ENCODE data around the gene ESR2. TPM values are rescaled to one million over a fixed set of nuclear protein-coding genes. Genes with fewer than 3 reads are reported as not detected.
"Not testable (repeated sequence)": the region's sequence is repeated elsewhere in the genome, so short reads cannot be mapped to it uniquely, and the experiment has no call there.

Gene ESR2
- total RNA-seq, 1 donor from 2014 or later = 1.5 TPM

DNA sequence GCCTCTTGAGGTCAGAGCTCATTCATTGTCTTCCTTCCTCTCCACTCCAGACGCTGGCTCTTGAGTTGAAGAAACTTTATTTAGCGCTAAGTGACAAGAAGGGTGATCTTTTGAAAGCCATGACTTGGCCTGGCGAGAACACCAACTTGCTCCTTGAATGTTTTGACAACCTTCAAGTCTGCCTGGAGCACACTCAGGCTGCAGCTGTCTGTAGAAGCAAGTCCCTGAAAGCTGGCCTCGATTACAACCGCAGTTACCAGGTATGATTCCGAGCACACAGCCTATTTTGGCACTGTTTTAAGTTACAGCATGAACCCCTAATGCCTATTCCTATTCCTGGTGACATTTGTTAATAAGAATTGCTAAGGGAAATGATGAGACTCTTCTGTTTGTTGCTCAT, 167.6 kb downstream of the ESR2 start:
- DNase-seq = no peak

DNA sequence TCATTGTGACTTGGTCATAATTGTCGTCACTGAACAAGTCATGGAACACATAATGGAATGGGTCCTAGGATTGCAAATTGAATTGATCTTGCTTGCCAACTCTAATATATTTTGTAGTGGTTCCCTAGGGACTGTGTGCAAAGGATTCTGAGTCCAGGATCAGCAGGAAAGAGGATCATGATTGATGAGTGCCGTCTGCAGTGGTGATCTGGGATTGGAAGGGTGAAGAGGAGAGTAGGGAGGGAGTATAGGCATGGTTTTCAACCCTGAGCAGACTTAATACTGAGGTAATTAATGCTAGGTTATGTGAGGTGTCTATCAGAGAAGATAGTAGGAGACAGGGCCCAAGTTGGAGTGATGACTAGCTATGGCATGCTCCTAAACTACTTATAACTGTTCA, 168.9 kb downstream of the ESR2 start:
- DNase-seq = no peak

DNA sequence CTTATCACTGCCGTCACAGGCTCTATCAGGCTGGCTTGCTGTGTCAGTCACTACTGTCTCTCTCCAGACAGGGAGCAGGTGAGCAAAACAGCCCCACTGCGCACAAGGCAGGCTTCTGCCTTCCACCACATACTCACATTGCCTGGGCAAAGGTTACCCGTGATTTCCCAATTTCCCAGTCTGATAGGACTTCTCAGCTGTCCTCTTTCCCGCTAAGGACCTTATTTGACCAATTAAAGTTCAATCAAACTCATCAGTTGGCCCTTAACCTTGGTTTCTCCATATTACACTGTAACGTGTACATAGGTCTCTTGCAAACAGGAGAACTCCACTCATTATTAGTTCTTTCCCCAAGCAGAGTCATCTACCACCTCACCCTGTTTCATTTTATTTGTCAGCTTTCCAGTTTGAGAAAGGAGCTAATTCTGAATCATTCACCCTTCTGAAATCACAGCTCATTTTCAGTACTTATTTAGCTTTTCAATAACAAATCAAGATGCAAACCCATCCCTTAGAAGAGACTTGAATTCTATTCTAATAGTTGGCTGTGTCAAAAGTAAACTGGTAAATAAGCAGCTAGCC, 170.8 kb downstream of the ESR2 start:
- DNase-seq = no peak

DNA sequence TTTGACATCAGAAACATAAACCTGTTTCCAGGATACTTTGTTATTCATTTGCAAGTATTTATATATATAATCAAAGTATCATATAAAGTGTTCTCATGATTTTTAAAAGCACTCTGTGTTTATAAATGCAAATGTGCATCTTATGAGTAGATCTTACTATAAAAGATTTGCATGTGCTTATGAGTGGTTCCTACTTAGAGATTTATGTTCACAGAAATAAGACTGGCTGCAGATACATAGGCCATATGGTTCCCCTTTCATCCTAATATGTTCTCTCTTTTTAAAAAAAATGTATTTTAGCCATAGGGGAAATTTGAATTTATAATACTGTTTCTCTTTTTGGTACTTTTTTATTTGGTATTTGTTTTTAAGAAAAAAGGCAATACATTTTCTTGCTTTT, 174.2 kb downstream of the ESR2 start:
- DNase-seq = no peak

DNA sequence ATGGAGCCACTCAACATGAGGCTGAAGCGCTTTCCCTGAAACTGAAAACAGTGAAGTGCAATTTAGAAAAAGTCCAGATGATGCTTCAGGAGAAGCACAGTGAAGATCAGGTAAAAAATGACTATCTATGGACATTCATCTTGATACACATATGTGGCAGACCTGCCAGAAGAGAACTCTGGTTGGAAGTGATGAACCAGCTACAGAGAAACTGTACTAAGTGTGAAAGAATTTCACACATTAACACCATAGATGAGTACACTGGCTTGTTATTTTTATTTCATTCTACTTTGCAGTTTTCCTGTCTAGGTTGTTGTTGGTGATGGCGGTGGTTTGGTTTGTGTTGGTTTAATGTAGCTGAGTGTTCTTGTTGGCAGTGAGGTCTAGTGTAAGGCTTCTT, 174.7 kb downstream of the ESR2 start:
- DNase-seq = no peak

DNA sequence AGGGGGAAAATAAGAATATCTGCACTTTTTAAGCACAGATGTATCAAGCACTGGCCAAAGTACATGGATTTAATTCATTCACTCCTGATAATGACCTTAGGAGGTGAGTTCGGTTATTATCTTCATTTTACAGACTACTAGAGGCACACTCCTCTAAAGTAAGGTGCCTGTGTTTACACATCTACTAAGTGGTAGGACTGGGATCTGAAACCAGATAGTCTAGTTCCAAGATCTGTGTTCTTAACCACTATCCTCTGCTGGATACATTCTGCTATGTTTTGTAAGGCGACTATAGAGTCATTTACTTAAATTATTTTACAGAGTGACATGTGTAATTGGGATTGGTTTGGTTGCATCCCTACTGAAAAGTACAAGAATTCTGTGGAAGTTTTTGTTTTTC, 175.3 kb downstream of the ESR2 start:
- DNase-seq = no peak

DNA sequence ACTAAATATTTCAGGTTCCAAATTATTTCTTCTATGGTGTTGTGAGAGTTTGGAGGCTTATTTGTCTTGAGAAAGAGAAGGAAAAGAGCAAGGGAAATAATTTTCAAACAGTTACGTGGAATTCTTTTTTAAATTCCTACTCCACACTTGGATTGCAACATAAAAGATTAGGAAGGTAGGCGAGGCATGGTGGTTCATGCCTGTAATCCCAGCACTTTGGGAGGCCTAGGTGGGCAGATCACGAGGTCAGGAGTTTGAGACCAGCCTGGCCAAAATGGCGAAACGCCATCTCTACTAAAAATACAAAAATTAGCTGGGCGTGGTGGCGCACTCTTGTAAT, 175.8 kb downstream of the ESR2 start:
- DNase-seq = not testable (repeated sequence)

DNA sequence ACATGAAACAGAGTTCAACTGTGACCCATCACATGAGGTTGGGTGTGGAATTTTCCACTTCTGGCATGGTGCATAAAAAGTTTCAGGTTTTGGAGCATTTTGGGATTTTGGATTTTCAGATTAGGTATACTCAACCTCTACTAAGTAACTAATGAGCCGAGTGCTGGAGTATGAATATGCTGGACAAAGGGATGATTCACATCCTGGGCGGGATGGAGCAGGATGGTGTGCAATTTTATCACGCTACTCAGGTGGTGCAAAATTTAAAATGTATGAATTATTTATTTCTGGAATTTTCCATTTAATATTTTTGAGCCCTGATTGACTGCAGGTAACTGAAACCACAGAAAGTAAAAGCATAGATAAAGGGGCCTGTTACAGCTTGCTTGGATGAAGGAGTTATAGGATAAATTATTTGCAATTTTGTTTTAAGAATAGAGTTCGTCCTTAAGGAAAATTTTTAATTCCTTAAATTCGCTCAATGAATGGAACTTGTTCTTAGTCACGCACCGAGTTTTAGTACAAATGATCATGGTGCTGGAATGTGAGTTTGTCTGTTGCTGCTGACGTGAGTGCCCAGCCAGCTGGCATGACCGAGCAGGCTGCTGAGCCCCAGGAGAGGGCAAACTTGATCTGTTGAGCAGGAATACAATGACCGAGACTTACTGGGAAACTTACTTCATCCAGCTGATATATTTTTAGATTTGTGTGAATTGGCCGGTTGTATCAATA, 176.3 kb downstream of the ESR2 start:
- DNase-seq = no peak

DNA sequence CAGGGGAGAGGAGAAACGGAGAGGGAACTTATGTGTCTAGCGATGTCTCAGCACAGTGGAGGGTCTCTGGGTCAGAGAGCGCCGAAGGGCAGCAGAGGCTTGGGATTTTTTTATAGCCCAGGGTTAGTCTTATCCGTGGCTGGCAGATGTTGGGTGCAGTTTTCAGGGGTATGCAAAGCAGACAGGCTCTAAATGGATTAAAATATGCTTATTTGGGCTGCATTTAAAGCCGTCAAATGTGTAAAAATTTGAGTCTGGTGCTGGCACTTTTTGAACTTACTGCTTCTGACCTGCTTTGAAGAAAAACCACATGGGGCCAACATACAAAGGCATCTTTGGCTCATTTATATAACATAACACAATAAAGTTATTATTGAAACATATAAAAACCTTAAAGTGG, 178.8 kb downstream of the ESR2 start:
- no peak for DNase-seq

DNA sequence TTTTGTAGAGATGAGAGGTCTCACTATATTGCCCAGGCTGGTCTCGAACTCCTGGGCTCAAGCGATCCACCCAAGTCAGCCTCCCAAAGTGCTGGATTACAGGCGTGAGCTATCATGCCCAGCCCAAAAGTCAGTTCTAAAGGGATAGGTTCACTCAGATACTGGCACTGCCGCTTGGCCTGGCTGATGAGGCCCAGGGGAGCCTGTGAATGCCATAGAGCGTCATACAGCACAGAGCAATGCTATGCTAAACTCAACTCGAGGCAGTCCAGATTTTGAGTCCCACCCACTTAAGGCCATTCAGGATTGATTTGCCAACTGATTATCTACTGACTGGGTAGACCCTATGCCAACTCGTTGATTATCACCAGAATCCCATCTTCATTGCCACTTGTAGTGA, 179.4 kb downstream of the ESR2 start:
- no peak for DNase-seq

DNA sequence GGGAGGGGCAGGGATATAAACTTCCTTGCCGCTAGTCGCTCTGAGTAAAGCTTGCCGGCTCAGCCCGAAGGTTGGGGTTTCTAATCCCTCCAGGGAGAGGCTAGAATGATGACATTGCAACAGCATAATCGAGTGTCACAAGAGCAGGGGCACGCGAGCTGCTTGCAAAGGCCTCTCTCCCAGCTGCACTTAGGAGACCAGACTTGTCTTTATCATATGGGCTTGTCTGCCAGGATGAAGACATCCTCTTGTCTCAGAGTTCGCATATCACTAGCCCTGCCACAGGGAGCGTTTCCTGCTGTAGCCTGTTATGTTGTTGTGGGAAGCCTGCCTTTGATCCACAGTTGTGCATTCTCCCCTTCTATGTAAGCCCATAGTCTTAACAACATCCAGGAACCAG, 180.0 kb downstream of the ESR2 start:
- no peak for DNase-seq

DNA sequence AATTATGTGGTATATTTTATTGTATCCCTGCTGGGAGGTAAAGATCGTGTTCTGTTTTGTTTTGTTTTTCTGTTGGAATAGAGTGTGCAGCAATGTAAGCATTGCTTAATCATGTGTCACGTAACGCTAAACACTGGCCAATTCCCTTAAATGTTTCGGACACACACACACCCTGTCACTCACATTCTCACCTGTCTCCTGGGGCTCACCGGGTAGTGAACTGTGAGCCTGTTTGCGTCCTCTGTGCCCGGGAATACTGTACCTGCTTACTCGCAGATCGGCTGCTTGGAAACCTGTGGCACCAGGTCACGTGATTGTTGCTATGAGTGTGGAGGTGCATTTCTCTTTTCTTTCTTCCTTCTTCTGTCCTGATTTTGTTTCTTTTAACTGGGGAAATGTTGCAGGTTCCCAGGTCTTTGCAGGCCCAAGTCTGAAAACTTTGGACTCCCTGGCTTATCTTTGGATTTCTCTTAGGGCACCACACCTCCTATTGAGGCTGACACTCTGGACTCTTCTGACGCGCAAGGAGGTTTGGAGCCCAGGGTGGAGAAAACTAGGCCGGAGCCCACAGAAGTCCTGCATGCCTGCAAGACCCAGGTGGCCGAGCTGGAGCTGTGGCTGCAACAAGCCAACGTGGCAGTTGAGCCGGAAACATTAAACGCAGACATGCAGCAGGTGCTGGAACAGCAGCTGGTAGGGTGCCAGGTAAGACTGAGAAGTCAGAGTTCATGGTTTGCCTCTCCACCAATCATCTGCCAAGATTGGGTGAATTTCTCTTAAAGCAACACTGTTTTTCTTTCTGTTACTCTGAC, 181.1 kb downstream of the ESR2 start:
- no peak for DNase-seq

DNA sequence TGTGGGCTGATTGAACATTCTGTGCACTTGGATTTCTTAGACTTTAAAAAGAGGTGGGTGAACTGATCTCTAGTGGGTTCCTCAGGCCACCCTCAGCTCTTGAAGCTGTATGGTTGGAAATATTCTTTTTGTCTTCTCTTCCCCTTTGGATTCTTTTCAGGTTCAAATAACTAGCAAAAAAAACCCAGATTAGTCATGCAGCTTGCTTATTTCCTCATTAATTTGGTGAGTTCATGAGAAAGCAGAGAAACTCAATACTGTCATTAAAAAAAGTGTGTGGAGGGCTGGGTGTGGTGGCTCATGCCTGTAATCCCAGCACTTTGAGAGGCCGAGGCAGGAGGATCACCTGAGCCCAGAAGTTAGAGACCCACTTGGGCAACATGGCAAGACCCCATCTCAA, 183.4 kb downstream of the ESR2 start:
- no peak for DNase-seq

DNA sequence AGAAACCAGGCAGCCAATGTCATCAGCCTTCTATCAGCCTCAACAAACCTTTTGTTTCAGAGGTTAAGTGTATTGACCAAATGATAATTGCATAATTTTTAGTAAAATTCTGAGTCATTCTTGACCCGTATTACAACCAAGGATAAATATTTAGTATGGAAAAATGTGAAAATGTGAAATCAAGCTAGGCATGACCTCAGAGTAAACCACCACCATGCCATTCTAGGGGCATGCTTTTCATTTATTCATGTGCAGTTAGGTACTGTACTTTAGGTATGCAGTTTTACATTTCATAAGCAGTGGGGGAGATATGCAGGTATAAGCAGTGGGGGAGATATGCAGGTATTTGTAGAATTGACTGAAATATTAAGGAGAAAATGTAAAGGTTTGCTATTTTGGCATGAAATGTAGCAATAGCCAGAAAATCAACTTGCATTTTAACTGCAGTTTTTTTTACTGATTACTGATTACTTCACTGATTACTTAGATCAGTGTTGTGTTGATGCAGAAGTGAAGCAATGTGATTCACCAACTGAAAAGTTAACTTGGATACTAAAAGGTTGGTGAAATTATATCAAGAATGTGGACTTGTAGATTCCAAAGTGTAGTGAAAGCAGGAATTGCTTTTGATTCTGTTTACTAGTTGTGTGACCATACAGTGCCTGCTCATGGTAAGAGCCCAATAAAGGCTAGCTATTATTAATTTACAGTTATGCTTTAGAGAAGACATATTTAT, 184.2 kb downstream of the ESR2 start:
- DNase-seq = no peak

DNA sequence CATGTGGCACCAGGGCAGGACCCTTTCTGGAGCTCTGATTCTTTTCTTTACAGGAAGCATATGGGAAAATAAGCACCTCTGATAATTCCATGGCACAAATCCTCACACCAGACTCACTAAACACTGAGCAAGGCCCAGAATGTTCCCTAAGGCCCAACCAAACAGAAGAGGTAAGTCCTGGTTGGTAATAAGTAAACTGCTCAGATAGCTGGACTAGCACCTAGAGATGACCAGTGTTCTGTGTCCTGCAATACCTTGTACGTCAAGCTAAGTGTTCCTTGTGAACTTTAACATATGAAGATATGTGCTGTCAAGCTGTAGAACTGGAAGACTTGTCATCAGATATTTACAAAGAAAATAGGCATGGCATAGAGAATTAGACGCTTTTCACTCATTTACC, 186.7 kb downstream of the ESR2 start:
- no peak for DNase-seq

DNA sequence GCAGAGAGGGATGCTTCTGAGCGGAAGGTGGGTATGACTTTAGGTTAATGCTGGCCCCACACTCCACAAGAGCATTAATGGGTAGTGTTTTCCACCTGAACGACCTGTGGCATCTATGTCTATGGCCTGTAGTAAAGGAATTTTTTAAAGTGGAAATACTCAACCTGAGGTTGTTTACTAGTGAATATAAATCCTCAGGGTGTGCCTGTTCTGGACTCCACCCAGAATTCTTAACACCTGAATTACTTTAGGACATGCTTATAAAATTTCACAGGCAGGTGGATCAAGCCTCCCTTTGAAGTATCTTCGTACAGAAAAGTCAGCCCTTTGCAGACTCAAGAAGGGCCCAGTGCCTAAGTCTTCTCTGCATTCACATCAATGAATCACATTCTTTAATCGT, 196.1 kb downstream of the ESR2 start:
- no peak for DNase-seq

DNA sequence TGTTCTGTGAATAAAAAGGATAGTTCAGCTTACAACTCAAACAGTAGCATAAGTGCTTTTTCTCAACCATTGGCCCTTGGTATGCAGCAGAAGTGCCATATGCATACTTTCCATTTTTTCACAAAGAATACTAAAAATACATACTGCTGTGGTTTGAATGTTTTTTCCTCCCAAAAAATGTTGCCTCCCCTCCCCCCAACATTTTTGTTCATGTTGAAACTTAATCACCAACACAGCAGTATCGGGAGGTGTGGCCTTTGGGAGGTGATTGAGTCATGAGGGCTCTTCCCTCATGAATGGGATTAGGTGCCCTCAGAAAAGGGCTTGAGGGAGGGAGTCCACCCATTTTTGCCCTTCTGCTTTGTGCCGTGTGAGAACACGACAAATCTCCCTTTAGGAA, 198.6 kb downstream of the ESR2 start:
- no peak for DNase-seq

DNA sequence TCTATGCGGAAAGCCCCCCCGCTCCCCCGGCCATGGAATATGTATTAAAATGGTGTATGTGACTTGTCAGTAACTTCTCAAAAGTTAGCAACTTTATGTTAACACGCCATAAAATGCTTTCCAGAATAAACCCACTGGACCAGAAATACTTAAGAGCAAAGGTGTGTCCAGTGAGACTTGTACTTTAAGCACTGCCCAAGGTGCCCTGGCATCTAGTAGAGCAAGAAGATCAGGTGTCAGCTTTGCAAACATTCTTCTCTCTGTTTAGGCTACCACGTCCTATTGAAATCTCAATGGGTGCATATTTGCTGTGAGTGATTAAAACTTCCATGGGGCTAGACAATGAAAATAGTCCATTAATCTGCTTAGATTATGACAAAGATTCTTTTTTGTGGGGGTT, 201.2 kb downstream of the ESR2 start:
- no peak for DNase-seq

DNA sequence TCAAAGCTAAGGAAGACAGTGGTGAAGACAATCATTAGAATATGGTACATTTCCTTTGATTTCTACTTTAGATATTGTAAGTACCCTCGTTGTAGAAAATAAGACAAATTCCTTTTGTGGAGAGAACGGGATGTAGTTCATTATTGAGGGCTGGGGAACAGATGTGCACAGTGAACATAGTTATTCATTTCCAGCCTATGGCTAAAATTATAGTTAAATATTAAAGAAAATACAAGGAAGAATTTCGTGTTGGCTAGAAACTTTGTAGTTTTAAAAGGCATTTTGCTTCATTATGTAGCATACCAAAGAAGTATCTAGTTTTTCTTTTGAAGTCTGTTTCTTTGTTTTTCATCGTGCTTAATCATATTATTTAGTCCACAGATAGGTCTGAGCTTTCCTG, 201.8 kb downstream of the ESR2 start:
- peak; percentile 3 for DNase-seq

DNA sequence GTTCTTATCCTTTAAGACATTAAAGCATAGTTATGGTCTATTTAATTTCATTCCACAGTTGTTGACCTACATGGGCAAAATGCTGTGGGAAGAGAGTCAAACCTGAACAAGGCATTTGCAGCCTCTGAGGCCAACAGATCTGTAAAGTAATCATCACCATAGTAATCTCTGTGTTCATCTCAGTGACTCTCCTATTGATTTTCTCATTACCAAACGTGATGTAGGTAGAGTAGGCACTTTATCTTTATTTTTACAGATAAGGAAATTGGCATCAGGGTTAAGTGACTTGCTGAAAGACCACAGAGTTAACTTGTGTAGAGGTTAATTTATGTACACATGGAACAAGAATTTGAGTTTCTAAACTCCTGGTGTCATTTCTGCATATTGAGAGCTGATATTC, 203.0 kb downstream of the ESR2 start:
- no peak for DNase-seq

DNA sequence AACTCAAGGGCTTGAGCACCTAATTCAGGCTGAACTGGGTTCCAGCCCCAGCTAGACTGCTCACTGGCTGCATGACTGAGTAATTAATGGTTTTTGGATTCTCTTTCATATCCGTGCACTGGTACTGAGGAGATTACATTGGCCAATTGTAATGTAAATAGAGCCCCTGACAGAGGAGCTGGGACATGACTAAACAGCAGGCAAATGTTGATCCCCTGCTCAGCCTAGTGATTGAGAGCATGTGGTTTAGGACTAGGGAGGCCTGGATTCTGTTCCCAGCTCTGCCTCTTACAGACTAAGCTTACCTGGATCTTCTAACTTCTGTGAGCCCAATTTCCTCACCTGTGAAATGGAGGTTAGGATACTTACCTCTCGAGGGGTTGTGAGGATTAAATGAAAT, 204.3 kb downstream of the ESR2 start:
- DNase-seq = no peak

DNA sequence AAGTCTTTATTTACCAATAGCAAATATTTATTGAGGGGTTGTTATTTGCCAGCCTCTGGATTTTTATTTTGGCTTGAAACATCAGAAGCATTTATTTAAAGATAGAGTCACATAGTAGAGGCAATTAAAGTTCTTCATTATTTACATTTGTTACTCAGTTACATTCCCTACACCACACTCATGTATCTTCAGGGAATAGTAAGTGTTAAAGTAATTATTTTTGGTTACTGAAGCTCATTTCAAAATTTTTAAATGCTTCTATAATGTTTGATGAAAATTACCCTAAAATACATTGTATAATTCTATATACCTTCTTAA, 205.6 kb downstream of the ESR2 start:
- no peak for DNase-seq

DNA sequence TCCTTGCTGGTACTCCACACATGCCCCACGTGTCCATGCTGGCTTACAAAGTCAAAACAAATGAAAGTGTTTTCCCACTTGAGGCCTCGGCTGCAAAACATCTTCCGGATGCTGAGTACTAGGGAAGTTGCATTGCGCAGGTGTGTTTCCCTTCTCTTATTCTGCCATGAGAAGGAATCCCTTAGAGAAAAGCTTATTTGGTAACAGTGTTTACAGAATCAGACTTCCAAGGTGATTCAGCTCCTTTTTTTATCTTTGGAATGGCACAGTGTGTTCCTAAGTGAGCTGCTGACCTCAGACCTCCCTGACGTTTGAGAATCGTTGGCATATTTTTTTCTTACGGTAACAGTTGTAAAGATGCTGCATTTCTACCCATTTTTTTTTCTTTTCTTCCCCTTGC, 211.3 kb downstream of the ESR2 start:
- DNase-seq = no peak

Measured in skin of body (tissue), 2 donors.